ENCODE data around the gene THBD.

Gene THBD

DNA sequence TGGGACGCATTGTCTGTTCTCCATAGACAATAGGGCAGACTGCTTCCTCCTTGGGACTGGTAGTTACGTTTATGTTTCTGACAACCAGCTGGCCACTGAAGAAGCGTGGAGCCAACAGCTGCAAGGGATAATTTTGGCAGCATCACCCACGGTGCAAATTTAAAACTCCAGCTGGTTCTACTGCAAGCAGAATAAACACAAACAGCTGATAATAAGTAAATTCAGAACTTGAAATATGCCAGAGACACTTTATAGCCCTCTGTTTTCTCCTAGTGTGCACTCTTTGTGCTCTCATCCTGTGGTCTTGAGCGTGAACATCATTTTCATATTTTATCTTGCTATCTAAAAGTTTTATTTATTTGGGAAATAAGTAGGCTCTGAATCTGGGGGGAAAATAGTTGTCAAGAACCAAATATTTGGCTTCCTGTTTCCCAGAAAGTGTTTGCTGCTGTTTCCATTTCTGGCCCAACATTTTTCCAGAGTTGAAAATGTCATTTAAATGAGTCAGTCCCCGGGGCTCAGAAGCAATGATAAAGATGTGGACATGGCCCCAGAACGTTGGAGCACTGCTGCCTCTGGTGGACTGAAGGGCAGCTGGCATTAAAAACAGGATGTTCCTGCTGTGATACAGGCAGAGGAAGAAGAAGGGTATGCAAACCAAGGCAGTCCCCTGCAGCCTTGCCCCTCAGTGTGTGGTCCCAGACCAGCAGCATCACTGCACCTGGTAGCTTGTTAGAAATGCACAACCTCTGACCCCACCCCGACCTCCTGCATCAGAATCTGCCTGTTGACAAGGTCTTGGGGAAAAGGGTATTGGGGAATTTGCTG is 12.5 kb upstream of the THBD start:
- peak; percentile 12 for DNase-seq (ENCODE audit: low spot score)

DNA sequence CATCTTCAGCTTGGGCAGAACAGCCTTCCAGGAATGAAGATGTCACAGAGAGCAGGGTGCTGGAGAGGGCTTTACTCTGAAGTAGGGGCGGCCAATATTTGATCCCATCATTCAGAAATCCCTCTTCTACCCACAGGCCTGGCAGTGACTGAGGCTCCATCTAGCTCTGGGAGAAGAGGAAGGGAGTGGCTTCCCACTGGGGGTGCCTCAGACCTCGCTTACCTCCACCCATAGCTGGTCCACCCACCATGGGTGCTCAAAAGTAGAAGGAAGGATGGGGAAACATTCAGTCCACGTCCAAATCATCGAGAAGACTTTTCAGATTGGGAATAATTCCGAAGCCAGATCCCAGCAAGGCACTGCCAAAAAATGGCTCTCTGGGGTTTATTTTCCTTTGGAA is 11.8 kb upstream of the THBD start:
- no peak for DNase-seq (ENCODE audit: low spot score)

DNA sequence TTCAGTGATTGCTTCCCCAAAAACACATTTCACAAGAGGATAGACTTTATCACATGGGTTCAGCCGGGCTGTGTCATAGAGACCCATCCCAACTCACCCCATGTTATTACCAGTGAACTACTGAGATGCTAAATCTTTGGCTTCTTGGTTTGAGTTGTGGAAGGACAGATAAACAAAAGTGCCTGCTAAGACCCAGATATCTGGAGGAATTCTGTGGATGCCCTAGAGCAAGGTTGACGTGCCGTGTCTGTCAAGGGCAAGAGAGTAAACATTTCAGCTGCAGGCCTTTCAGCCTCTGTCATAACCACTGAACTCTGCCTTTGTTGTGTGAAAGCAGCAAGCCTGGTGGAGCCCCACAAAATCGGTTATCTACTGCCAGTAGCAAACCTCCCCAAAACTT is 11.2 kb upstream of the THBD start:
- no peak for DNase-seq (ENCODE audit: low spot score)

DNA sequence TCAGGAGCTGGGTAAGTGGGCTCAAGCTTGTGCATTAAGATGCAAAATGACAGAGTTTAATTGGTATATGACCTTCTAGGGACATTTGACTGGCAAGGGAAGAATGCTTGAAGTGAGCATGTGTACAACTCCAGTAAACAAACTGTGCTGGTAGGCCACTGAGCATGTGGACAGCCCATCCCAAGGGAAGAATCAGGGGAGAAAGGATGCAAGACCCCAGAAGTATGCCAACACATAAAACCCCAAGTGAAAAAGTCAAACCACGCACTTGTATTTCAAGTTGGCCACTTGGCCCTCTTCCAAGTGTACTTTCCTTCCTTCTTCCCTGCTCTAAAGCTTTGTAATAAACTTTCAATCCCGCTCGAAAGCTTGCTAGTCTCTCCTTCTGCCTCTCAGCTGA is 10.4 kb upstream of the THBD start:
- DNase-seq (ENCODE audit: low spot score) = no peak

DNA sequence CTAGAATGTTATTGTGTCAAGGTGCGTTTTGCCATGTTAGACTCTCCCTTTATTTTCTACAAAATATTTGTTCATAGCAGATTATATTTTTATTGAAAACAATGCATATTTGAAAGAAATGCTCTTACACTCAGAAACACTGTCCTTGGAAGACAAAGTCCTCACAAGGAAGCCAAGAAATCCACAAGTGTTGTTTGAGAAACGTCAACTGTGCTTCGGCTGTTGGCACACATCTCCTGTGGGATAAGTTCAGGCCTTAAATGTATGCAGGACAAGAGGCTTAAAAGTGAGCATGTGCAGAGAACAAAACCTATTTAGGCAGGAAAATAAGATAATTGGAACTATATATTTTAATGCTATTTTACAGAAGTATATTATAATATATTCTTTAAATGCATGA is 9.5 kb upstream of the THBD start:
- DNase-seq (ENCODE audit: low spot score) = no peak

DNA sequence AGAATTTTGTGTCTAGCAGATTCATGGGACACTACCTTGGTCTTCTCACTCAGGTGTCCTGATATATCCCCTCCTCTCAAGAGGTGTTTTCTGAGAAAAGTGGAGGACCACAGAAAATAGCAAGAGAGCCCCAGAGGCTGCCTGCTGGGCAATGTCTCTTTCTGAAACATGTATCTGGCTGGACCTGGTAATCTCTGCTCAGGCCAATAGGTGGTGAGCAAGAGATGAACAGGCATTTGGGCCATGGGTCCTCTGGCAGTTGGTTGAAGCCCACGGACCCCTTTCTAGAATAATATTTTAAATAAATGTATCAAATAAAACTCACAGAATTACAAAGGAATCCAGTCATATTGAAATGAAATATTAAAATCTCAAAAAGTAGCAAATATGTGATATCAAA is 8.8 kb upstream of the THBD start:
- DNase-seq (ENCODE audit: low spot score) = no peak

DNA sequence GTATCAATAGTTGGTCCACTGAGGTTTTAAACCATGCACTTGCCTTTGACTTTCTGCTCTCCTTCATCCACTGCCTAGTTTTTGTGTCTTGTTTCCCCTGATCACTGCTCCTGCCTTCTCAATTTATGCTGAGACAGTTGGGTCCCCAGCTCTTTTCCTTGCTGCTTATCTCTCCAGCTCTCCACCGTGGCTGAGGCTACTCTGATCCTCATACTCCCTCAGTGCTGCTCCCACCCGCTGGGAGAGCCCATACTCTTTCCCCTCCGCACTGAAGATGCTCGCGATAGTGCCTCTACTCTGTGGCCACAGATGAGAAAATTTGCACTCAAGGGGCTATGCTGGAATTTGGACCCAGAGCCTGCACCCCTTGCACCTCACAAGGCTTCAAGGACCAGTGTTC is 3.4 kb upstream of the THBD start:
- DNase-seq (ENCODE audit: low spot score) = no peak

DNA sequence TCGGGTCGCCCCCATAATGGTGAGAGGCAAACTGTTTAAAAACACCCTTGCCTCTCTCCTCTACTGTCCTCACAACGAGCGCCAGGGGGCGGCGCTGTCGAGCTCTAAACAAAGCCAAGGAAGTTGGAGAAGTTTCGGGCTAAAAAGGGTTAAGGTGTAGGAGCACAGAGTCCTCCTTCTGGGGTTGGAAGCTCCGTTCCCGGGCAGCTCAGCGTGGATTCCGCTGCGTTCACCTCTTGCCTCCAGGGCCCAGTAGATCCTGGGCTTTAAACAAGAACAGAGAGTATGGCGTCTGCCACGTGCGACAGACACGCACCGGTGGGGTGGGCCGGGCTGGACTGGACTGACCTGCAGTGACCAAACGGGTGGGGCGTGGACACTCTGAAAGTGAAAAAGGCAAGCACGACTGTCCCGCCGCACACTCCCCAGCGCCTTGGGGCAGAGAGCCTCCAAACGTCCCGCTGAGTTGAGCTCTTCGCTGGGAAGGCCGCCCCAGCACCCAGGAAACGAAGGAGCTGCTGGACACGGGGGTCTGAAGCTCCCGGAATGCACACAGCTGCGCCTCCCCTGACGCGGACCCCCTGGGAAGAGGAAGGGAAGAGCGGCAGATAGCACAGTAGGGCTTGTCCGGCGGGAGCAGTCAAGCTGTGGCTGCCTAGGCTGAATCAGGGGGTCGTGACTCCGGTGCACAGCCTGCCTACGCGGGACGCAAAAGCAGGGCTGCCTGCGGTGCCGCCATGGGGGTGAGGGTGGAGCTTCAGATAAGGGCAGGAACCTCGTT is 1.6 kb upstream of the THBD start:
- DNase-seq (ENCODE audit: low spot score) = no peak

DNA sequence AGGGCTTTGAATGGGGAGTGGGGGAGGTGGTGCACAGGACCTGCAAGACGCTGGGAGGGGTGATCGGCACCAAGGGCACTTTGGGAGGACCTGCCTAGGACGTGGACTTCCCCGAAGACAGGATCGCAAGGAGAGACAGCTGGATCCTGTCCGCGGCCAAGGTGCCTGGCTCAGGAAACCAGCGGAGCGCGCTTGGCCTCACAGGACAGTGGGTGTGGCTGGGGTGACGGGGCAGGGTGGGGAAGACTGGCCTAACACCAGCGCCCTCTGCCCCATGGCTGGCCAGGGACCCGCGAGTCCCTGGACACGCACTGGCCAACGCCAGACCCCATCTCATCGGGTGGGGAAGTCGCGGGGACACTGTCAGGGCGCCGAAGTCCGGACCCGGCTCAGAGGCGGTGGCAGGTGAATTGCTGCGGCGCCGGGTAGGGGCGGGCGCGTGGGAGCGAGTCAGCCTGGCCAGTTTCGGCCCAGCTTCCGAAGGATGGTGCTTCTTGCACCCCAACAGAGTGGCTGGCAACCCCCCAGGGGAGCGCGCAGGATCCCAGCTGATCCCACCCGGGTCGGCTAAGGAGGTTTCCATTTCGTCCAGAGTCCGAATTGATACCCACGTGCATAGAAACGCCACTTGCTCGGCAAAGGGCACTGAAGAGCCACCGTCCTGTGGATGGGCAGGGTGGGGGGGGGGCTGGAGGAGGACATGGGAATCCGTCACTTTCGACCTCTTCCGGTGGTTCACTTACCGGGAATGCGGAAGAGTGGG is 785 bp upstream of the THBD start:
- no peak for DNase-seq (ENCODE audit: low spot score)

DNA sequence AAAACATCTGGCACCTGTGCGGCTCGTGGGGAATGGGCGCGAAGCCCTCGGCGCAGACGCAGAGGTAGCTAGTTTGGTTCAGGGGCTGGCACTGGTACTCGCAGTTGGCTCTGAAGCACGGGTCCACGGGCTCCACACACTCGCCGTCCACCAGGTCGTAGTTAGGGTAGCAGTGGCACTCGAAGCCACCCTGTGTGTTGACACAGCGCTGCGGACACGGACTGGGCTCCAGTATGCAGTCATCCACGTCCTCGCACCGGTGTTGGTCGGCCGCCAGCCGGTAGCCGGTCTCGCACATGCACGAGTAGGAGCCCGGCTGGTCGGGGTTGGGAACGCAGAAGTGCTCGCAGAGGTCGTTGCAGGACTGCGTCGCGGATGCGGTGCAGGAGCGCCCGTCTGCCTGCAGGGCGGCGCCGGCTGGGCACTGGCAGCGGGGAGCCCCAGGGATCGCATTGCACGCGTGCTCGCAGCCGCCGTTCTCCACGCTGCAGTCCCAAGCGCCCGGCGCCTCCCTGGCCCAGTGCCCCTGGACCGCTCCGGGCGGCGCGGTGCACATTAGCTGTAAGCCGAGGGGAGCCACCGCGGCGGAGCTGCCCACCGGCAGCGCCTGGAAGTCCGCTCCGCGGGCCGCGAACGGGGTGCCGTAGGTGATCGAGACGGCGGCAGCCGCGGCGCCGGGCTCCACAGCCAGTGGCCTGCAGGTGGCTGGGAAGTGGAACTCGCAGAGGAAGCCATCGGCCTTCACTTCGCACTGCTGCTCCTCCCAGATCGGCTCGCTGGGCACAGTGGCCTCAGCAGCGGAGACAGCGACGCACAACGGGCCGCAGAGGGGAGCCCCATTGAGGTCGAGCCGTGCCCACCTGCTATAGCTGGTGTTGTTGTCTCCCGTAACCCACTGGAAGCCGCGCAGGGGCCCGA is 930 bp downstream of the THBD start:
- DNase-seq (ENCODE audit: low spot score) = no peak

DNA sequence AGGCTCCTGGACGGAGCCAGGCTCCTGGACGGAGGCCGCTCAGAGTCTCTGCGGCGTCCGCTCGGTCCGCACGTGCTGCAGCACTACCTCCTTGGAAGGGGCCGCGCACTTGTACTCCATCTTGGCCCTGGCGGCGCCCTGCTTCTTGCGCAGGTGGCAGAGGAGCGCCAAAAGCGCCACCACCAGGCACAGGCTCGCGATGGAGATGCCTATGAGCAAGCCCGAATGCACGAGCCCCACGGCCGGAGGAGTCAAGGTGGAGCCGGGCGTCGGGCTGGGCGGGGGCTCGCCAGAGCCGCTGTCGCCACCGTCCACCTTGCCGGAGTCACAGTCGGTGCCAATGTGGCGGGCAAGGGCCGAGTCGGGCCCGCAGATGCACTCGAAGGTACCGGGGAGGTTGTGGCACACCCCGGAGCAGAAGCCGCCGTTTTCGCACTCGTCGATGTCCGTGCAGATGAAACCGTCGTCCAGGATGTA is 1.7 kb downstream of the THBD start:
- no peak for DNase-seq (ENCODE audit: low spot score)

DNA sequence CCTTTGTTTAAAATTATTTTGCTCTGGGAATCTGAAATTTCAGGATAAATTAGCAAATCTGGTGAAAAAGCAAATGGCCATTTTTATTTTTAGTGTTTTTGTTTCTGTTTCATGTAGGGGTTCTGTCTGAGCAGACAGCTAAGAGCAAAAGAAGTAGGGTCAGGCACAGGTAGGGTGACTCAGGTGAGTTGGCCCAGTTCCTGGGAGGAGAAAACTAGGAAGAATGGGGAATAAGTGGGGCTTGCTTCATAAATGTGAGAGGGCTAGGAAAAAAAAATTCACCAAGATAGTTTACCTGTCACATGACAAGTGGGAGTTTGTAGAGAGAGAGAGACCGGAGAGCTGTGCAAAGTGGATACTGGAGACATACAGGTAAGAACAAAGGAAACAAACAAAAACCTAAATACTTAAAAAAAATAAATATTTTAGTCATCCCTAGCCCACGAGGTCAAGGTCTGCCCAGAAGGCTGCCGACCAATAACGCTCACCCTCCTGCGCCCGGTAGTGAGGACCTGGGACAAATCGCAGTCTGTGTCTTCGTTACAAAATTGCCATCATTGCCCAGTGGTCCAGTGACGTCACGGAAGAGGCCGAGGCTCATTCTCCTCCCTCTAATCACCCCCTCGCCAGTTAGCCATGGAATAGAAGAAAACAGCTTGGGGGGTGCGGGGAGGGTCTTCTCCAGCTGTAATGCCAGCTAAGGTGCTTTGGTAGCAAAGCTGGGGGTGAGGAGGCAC is 2.3 kb downstream of the THBD start:
- DNase-seq (ENCODE audit: low spot score) = no peak

DNA sequence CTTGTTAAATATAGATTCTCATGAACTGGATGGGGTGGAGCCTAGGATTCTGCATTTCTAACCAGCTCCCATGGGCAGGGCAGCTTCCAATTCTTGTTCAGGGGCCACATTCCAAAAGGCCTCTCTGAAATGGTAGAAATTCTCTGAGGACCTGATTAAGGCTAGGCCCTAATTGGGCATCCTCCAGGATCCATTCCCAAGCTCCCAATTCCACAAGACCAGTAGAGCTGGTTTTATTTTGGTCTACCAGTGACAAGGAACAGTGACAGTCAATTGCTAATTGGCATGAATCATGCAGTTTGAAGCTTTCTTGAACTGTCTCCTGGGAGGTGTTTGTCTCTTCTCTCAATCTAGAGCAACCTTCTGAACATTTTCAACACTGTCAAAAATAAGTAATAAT is 3.0 kb downstream of the THBD start:
- DNase-seq (ENCODE audit: low spot score) = no peak

DNA sequence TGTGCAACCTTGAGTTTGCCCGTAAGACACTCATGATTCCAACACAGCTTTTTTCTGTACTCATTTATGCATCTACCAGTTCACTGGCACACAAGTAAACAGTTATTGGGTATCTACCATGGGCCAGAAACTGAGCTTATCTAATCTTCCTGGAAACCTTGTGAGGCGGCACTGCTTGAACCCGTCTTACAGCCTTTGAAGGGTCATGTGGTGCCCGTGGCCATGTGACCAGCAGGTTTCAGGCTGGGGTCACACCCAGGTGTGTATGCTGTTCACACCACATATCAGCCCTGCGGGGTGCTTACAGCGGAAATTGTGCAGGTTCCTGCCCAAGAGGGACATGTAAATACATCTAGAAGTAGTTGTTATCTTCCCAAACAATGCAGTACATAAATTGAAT is 6.1 kb downstream of the THBD start:
- no peak for DNase-seq (ENCODE audit: low spot score)

DNA sequence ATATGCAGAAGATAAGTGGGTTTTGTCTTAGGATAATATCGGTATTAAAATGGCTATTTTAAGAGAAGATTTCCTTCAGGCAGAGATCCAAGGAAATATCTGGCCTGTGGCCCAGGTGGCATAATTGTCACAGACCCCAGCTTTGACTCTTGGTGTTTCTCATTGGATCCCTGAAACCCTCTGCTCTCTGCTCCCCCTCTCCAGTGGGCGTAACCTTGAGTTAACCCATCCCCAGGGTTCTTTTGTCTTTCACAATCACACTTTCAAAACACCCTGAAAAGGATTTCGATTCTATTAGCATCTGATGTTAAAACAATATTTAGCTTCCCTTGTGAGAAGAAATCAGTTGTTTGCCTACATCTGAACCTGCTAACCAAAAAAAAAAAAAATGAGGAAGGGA is 7.2 kb downstream of the THBD start:
- DNase-seq (ENCODE audit: low spot score) = no peak

DNA sequence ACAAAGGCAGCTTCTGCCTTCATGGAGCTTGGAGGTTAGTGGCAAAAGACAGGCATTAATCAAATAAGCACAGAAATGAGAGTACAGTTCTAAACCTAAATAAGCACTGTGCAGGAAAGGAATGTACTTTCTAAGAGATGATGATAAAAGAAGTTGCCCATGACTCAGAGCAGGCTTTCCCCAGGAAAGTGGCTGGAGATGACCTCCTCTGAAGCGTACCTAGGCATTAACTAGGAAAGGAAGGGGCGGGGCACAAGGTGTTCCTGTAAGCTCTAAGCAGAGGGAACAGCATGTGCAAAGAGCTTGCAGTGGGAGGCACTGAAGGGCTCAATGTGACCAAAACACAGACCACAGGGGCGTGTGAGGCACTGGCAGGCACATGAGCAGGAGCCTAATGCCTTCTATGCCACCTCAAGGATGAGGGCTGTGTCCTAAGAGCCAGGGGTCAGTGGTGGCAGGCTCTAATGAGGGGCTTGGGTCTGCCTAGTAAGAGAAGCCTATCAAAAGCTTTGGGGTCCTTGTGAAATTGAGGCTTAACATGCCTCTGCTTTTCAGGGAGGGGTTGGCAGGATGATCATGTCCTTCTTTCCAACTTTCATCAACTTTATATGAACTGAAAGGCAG is 9.5 kb downstream of the THBD start:
- DNase-seq (ENCODE audit: low spot score) = no peak

DNA sequence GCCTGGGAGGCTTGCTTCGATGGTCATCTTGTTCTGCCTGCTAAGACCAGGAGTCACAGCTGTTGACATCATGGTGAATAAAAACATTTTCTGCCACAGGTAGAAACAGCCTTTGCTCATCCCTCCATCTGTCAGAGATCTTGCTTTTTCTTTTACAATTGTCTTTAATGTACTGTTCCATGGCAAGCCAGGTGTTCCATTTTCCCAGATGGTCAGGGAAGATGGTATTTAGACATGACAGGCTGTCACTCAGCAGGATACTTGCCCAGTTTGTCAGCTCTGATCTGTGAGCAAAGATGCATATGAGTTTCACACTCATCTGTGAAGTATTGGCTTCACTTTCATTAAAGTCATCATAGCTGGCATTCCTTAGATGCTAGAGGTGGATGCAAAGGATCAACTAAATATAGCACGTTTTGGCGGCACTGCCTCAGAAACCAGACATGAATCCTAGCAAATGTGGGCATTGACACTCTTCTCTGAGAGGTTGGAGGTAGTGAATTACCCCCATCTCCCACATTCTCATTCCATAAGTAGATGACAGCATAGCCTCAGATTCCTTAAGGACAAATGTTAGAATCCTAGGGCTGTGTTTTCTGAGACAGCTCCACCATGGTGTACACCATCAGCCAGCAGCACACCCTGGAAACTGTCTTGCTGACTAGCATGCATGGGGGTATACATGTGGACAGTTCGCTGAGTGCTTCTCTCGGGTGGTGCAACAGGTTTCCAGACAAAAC is 10.2 kb downstream of the THBD start:
- no peak for DNase-seq (ENCODE audit: low spot score)

DNA sequence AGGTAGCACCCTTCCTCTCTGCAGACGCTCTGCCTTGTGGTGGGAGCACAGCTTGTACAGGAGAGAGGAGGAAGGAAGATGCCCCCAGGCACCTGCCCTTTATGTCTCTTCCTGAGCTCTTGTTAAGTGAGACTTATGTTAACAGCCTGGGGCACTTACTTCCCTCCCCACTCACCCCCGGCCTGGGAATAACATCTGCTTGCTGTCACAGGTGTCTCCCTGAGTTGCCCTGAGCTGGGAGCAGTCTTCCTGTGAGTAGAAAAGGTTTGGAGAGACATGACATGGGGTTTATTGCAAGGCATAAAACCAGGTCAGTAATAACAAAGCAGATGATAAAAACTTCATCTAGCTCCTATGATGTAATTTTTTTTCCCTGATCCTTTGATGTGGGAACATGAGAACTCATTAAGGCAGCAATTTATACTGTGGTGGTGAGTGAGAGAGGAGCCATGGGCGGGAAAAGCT is 12.4 kb downstream of the THBD start:
- no peak for DNase-seq (ENCODE audit: low spot score)

DNA sequence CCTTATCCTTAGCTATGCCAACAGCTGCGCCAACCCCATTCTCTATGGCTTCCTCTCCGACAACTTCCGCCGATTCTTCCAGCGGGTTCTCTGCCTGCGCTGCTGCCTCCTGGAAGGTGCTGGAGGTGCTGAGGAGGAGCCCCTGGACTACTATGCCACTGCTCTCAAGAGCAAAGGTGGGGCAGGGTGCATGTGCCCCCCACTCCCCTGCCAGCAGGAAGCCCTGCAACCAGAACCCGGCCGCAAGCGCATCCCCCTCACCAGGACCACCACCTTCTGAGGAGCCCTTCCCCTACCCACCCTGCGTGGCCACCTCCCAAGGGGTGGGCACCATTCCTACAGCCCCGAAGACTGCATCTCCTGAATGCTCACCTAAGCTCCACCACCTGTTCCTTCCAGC is 13.1 kb downstream of the THBD start:
- DNase-seq (ENCODE audit: low spot score) = no peak

DNA sequence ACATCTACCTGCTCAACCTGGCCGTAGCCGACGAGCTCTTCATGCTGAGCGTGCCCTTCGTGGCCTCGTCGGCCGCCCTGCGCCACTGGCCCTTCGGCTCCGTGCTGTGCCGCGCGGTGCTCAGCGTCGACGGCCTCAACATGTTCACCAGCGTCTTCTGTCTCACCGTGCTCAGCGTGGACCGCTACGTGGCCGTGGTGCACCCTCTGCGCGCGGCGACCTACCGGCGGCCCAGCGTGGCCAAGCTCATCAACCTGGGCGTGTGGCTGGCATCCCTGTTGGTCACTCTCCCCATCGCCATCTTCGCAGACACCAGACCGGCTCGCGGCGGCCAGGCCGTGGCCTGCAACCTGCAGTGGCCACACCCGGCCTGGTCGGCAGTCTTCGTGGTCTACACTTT is 13.7 kb downstream of the THBD start:
- DNase-seq (ENCODE audit: low spot score) = no peak

All from LoVo (cell line).